Amygdala (tissue), 56 donors: Measurements from ENCODE around the gene ZNF335.
"Not testable (repeated sequence)": the region's sequence is repeated elsewhere in the genome, so short reads cannot be mapped to it uniquely, and the experiment has no call there.

Experiments
- DNase-seq, 56 donors: peaks; one replicate each; lab custom pipeline; 2025; lab: John Stamatoyannopoulos, UW

ZNF335 gene

GRCh38 chr20:45957021-45957941 is 14.7 kb downstream of the ZNF335 start:
- no peak for DNase-seq

DNA sequence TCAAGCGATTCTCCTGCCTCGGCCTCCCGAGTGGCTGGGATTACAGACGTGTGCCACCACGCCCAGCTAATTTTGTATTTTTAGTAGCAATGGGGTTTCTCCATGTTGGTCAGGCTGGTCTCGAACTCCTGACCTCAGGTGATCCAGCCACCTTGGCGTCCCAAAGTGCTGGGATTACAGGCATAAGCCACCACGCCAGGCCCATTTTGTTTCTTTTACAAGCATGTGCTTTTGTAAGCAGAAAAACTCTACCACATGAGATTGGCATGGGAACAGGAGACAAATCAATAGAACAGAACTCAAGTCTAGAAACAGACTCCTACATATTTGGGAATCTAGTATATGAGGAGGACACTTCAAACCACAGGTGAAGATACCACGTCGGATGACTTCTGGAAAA is 15.7 kb downstream of the ZNF335 start:
- not testable (repeated sequence) for DNase-seq

GRCh38 chr20:45953672-45954071 is 18.3 kb downstream of the ZNF335 start:
- no peak for DNase-seq

- no peak for DNase-seq
These were observed 19.1 kb downstream of the ZNF335 start for GRCh38 chr20:45952861-45953260.

GRCh38 chr20:45951925-45952834 is 19.8 kb downstream of the ZNF335 start:
- DNase-seq, result no peak

- DNase-seq, result no peak
These were observed 21.7 kb downstream of the ZNF335 start for GRCh38 chr20:45950330-45950646.

DNA sequence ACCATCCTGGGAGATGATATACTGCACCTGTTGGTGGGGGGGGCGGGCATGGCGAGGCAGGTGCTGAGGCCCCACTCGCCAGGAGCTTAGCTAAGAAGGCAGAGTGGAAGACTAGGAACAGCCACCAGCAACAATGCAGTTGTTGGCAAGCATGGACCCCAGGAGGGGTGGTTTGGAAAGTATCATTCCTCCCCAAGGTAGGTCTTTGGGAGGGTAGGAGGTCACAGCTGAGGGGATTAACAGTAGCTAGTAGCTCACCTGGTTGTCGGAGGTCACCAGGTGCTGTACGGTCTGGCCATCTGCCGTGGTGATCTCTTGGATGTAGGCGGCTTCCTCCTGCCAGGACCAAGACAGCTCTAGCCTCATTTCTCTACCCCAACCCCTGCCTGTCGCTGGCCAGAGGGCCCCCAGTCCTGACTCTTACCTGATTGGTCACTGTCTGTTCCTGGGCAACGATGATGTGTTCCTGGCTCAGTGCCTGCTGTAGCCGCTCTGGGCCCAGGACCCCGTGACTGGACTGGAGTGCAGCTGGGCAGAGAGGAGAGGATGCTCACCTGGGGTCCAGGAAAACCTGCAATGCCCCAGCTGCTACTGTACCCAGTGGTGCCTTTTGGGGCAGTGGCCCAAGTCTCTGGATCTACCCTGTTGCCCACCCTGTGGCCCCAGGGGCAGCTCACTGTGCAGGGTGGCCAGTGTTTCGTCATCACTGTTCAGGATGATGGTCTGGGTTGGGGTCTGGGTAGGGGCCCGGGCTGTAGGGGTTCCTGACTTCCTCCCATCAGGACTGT is 22.3 kb downstream of the ZNF335 start:
- no peak for DNase-seq

- peak in 5 of 56 donors; percentile 11 to 39 (median 25) for DNase-seq
These were observed 23.1 kb downstream of the ZNF335 start for GRCh38 chr20:45948742-45949541.

- no peak for DNase-seq
These were observed 23.7 kb downstream of the ZNF335 start for GRCh38 chr20:45948261-45948733.

GRCh38 chr20:45947110-45947866 is 24.7 kb downstream of the ZNF335 start:
- no peak for DNase-seq

GRCh38 chr20:45946149-45946970 is 25.6 kb downstream of the ZNF335 start:
- peak in 2 of 56 donors; percentile 3 to 23 for DNase-seq

DNA sequence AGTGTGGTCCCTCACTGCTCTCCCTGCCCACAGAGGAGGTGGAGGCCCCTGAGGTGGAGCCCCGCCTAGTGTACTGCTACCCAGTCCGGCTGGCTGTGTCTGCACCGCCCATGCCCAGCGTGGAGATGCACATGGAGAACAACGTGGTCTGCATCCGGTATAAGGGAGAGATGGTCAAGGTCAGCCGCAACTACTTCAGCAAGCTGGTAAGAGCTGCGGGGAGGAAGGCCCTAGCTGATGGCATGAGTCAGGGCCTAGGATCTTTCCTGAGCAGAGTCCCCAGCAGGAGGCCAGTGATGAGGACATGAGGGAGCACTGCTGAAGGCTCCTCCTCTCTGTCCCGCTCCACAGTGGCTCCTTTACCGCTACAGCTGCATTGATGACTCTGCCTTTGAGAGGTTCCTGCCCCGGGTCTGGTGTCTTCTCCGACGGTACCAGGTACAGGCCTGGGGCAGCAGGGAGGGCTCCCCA is 26.3 kb downstream of the ZNF335 start:
- DNase-seq, result no peak

GRCh38 chr20:45944965-45945677 is 26.9 kb downstream of the ZNF335 start:
- DNase-seq, result no peak

DNA sequence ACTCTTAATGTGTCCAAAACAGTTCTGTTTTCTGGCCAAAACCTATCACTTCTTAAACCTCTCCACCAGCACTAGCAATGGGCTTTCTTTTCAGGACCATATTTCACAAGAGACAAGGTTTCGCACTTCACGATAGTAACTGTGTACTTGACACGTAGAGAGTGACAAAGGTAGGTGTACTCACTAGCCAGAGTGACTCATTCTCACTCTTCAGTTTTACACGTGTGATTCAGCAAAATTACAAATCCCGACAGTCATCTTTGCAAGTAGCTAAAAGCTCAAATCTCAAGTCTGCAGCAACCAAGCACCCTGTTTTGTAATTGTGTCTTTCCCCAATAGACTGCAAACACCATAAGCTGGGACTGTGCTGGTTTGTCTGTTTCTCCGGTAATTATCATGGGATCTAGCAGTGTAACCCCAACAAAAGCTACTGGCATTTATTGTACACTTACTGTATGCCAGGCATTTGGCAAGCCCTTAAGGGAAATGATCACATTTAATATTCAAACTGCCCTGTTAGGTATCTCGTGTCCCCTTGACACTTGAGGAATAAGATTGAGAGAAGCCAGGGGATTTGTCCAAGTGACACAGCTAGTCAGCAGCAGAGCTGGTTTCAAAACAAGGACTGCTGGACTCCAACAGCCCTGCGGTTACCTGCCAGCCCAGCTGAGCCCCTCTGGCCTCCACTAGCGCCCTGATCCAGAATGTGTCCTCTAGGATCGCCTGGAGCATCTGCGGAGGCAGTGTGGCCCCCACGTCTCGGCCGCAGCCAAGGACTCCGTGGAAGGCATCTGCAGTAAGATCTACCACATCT is 27.6 kb downstream of the ZNF335 start:
- DNase-seq, result peak in 2 of 56 donors; percentile 25 to 38

- DNase-seq, result no peak
These were observed 28.4 kb downstream of the ZNF335 start for GRCh38 chr20:45943613-45944012.

- DNase-seq, result no peak
These were observed 31.5 kb downstream of the ZNF335 start for GRCh38 chr20:45940469-45940868.
